GM12872 (cell line): Measurements from ENCODE around the gene RHEB.

Experiments used
- TF ChIP-seq, protein P1 (sequence below): IDR thresholded peaks from 3 replicates; pipeline ENCODE4 v1.5.1; 2011; ENCODE audit warnings: low read depth, mild to moderate bottlenecking, low read length, moderate library complexity; ENCODE audit not compliant: insufficient read depth

Gene RHEB

GRCh38 chr7:151524331-151524730 is 4.6 kb upstream of the RHEB start:
- TF ChIP-seq, protein P1, sequence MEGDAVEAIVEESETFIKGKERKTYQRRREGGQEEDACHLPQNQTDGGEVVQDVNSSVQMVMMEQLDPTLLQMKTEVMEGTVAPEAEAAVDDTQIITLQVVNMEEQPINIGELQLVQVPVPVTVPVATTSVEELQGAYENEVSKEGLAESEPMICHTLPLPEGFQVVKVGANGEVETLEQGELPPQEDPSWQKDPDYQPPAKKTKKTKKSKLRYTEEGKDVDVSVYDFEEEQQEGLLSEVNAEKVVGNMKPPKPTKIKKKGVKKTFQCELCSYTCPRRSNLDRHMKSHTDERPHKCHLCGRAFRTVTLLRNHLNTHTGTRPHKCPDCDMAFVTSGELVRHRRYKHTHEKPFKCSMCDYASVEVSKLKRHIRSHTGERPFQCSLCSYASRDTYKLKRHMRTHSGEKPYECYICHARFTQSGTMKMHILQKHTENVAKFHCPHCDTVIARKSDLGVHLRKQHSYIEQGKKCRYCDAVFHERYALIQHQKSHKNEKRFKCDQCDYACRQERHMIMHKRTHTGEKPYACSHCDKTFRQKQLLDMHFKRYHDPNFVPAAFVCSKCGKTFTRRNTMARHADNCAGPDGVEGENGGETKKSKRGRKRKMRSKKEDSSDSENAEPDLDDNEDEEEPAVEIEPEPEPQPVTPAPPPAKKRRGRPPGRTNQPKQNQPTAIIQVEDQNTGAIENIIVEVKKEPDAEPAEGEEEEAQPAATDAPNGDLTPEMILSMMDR: no peak

DNA sequence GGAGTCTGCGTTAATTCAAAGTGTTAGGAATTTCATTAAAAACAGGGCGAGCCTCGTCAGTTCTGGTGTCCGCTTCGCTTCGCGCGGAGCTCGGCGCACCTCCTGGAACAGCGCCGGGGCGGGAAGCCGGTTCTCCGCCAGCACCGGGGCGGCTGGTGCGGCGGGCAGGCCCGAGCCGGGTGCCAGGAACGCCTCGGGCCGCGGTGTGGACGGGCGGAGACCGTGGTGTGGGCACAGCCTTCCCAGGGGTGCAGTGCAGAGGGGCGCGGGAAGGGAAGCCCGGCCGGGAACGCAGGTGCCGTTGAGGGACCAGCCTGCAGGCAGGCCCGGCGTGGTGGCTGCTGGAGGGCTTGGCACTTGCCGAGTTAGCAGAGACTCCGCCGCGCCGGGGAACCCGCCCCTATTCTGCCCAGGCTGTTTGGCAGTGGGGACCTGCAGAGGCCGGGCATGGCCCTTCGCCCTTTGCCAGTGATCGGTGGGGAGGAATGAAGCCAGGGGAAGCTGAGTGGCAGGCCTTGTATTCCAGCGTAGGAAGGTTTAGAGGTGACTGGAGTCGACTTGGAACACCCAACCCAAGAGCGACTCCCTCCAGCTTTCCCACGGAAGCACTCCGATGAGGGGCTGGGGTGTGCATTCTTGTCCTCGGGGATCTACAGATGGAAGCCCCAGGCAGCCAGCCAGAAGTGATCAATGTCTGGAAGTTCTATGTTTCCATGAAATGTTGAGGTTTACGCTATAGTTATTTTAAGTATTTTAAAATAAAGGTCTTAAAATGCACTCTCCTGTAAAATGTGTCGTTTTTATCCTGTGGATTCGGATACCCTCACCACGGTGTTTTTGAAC is 945 bp upstream of the RHEB start:
- TF ChIP-seq, protein P1: no peak

- TF ChIP-seq, protein P1: no peak
These were observed 1.4 kb downstream of the RHEB start for GRCh38 chr7:151518105-151518946.

GRCh38 chr7:151517601-151518104 is 2.0 kb downstream of the RHEB start:
- TF ChIP-seq, protein P1: no peak

GRCh38 chr7:151515276-151515565 is 4.5 kb downstream of the RHEB start:
- TF ChIP-seq, protein P1: no peak

- TF ChIP-seq, protein P1: no peak
These were observed 5.0 kb downstream of the RHEB start for GRCh38 chr7:151514461-151515275.

DNA sequence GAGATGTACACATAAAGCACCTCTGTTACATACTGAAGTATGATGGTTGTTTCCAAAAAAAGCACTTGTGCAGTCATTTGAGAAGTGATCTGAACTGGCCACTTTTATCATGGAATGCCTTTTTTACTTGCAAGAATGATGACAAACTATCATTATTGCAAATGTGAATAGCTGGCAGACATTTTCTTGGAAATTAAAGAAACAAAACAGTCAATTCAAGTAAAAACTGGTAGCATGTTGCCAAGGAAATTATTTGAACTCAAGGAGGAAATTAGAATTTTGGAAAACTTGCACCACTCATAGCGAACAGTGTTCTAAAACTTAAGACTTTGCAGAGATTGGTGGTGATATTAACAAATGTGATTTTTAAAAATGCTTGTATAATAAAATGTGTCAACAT is 6.6 kb downstream of the RHEB start:
- TF ChIP-seq, protein P1: no peak
